Mammary epithelial cell (primary cell): ENCODE results near the gene MYL4.

Experiments used
- EZH2 ChIP-seq: IDR thresholded peaks from 2 replicates; pipeline ENCODE4 v1.6.1; 2012; ENCODE audit warnings: low read length, inconsistent platforms, borderline replicate concordance
- TF ChIP-seq, protein P1 (sequence below), 2 donors: IDR thresholded peaks in 1 of 2; conservative IDR thresholded peaks in 1 of 2; 2 replicates each; pipeline ENCODE4 v1.5.1; 2011 to 2012; ENCODE audit warnings: inconsistent platforms in 2 of 2, low read length in 2 of 2, mild to moderate bottlenecking in 2 of 2, control low read depth in 1 of 2, low read depth in 1 of 2; ENCODE audit not compliant: insufficient read depth in 1 of 2; ENCODE audit errors: extremely low read depth in 1 of 2

DNA sequence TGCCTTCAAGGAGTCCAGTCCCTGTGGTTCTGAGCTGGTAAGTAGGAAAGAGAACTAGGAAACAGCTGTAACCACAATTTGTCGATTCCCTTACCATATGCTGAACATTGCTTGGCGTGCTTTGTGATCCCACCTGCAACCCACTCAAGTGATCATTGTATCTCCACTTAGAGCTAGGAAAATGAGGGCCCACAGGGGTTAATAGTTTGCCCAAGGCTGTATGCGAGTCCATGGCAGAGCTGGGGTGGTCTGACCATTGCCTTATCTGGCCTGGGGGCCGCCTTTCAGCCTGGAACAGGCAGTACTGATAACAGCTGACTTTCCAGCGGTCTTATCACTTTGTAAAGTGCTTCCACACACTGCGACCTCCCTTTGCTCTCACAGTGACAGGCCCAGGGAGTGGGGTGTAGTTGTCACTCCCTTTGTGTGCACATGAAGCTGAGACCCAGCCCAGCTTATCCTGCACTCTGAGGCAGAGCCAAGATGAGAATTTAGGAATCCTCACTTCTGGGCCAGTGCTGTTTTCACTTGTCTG is 9.8 kb downstream of the MYL4 start:
- TF ChIP-seq, protein P1, sequence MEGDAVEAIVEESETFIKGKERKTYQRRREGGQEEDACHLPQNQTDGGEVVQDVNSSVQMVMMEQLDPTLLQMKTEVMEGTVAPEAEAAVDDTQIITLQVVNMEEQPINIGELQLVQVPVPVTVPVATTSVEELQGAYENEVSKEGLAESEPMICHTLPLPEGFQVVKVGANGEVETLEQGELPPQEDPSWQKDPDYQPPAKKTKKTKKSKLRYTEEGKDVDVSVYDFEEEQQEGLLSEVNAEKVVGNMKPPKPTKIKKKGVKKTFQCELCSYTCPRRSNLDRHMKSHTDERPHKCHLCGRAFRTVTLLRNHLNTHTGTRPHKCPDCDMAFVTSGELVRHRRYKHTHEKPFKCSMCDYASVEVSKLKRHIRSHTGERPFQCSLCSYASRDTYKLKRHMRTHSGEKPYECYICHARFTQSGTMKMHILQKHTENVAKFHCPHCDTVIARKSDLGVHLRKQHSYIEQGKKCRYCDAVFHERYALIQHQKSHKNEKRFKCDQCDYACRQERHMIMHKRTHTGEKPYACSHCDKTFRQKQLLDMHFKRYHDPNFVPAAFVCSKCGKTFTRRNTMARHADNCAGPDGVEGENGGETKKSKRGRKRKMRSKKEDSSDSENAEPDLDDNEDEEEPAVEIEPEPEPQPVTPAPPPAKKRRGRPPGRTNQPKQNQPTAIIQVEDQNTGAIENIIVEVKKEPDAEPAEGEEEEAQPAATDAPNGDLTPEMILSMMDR (conservative IDR thresholded peaks at IDR 0.05 in 1 of 2, IDR thresholded peaks at IDR 0.05 in 1 of 2; ENCODE audit: extremely low read depth in 1 of 2, insufficient read depth in 1 of 2, low read depth in 1 of 2, low read length in 2 of 2), result no peak
- no peak for TF ChIP-seq EZH2
